GM23248 (cell line): ENCODE results near the gene ZDHHC16. TPM values are rescaled to one million over a fixed set of nuclear protein-coding genes. Genes with fewer than 3 reads are reported as not detected.

Experiments
- DNase-seq: peaks from one replicate; pipeline ENCODE4 v3.0.0-alpha.2; 2015
- H2AFZ ChIP-seq: fragments of 200-600 bp; sonication (generic); 2 replicates; pipeline ENCODE4 v1.6.1; 2016; ENCODE audit warnings: antibody characterized with exemption
- H3F3A ChIP-seq: fragments of 200-600 bp; sonication (generic); 2 replicates; pipeline ENCODE4 v1.6.1; 2016; ENCODE audit warnings: mild to moderate bottlenecking, antibody characterized with exemption, mixed run types; ENCODE audit not compliant: insufficient read depth
- H3K27ac ChIP-seq: fragments of 200-600 bp; sonication (generic); 2 replicates; pipeline ENCODE4 v1.5.1; 2016; ENCODE audit warnings: mild to moderate bottlenecking
- H3K27me3 ChIP-seq: fragments of 200-600 bp; sonication (generic); replicated peaks from 2 replicates; pipeline ENCODE4 v1.6.1; 2016; ENCODE audit warnings: mild to moderate bottlenecking; ENCODE audit not compliant: insufficient read depth
- H3K36me3 ChIP-seq: fragments of 200-600 bp; sonication (generic); 2 replicates; pipeline ENCODE4 v1.6.1; 2016; ENCODE audit warnings: low read depth, mild to moderate bottlenecking
- H3K4me1 ChIP-seq: fragments of 200-600 bp; sonication (generic); 2 replicates; pipeline ENCODE4 v1.6.1; 2016; ENCODE audit warnings: mild to moderate bottlenecking; ENCODE audit not compliant: insufficient read depth
- H3K4me2 ChIP-seq: fragments of 200-600 bp; sonication (generic); one replicate; pipeline ENCODE4 v1.6.1; 2016; ENCODE audit warnings: mild to moderate bottlenecking; ENCODE audit not compliant: unreplicated experiment
- H3K4me3 ChIP-seq: fragments of 200-600 bp; sonication (generic); 2 replicates; pipeline ENCODE4 v1.5.1; 2016; ENCODE audit warnings: mild to moderate bottlenecking
- H3K79me2 ChIP-seq: fragments of 200-600 bp; sonication (generic); 2 replicates; pipeline ENCODE4 v1.6.1; 2016; ENCODE audit warnings: mild to moderate bottlenecking; ENCODE audit not compliant: insufficient read depth
- H3K9ac ChIP-seq: fragments of 200-600 bp; sonication (generic); 2 replicates; pipeline ENCODE4 v1.6.1; 2016; ENCODE audit warnings: mild to moderate bottlenecking
- H3K9me2 ChIP-seq: fragments of 200-600 bp; sonication (generic); 2 replicates; pipeline ENCODE4 v1.6.1; 2016; ENCODE audit warnings: mixed run types, mild to moderate bottlenecking, moderate library complexity; ENCODE audit not compliant: insufficient read depth
- H3K9me3 ChIP-seq: fragments of 200-600 bp; sonication (generic); one replicate; pipeline ENCODE4 v1.6.1; 2017; ENCODE audit warnings: low read depth
- H4K20me1 ChIP-seq: fragments of 200-600 bp; sonication (generic); 2 replicates; pipeline ENCODE4 v1.6.0; 2016; ENCODE audit not compliant: insufficient read depth
- EZH2 ChIP-seq: fragments of 200-600 bp; sonication (generic); IDR thresholded peaks from 2 replicates; pipeline ENCODE4 v1.6.1; 2018; ENCODE audit warnings: antibody characterized with exemption, mild to moderate bottlenecking; ENCODE audit not compliant: insufficient read depth, poor library complexity, severe bottlenecking
- EZH2phosphoT487 ChIP-seq: fragments of 200-600 bp; sonication (generic); IDR thresholded peaks from 2 replicates; pipeline ENCODE4 v1.6.1; 2018; ENCODE audit warnings: antibody characterized with exemption, moderate library complexity, mild to moderate bottlenecking, low read depth; ENCODE audit not compliant: insufficient read depth
- WGBS, 2 experiments: methylation state at CpG; one replicate each; pipeline ENCODE4 v1.1.6; 2015 to 2017; ENCODE audit warnings: low lambda C conversion rate in 2 of 2, low coverage in 1 of 2; ENCODE audit errors: missing lambda C conversion rate in 2 of 2; 5-methylcytosine and 5-hydroxymethylcytosine counted together
- in situ Hi-C: fragments of 300-500 bp; cut with MboI; formaldehyde crosslinking; loops from 2 replicates; pipeline ENCODE4 v1.15.0; 2020
- polyA plus RNA-seq: library from polyadenylated mRNA; unstranded; fragments of >200 nt; fragmentation: Nextera tagmentation; extraction: Ambion mirVana; gene quantifications from 2 replicates; pipeline ENCODE4 v1.2.1, GENCODE V29; 2016
- total RNA-seq: library from RNA; depleted of rRNA; stranded (reverse); fragments of >200 nt; shearing (Covaris generic); gene quantifications from 2 replicates; pipeline ENCODE4 v1.2.3, GENCODE V29; 2014

Gene ZDHHC16
- total and polyA plus RNA-seq, 2 experiments from 2014 or later: 68.2 to 69.1 TPM

- Histone ChIP-seq H3K79me2 (peaks cover 87% of the 10 kb centered on the region), H3K9me2 (no peaks in the 10 kb centered on the region), H2AFZ (no peak overlapping the region), H3F3A (peaks cover 12% of the 10 kb centered on the region), H3K4me3 (no peak overlapping the region), H3K36me3 (peaks cover 36% of the 10 kb centered on the region), H3K4me2 (no peak overlapping the region), H3K27me3 (no peaks in the 10 kb centered on the region), H3K4me1 (peaks cover 11% of the 10 kb centered on the region; the same call in 1 of the 2 replicates), H3K9me3 (no peaks in the 10 kb centered on the region), H3K27ac (no peak overlapping the region), H3K9ac (no peak overlapping the region), H4K20me1 (peaks cover 5% of the 10 kb centered on the region; the same call in 1 of the 2 replicates)
- 93 to 97% methylated on average over 1 of the region's 1 CpG for WGBS, 2 experiments
- TF ChIP-seq EZH2: no peak
- no peak for TF ChIP-seq EZH2phosphoT487
- in situ Hi-C loops: no loop called here
- no peak for DNase-seq
Measured at GRCh38 chr10:97482381-97482780, 36.4 kb downstream of the ZDHHC16 start.

- in situ Hi-C loops: no loop called here
- H3K27me3 ChIP-seq: no peaks in the 10 kb centered on the region
- no peak overlapping the region for H3K4me2 ChIP-seq
- H3K9ac ChIP-seq: no peak overlapping the region
- peaks cover 11% of the 10 kb centered on the region; the same call in 1 of the 2 replicates for H3K4me1 ChIP-seq
- H4K20me1 ChIP-seq: peaks cover 9% of the 10 kb centered on the region; the same call in 1 of the 2 replicates
- 91 to 93% methylated on average over 3 of the region's 3 CpGs for WGBS, 2 experiments
- H3F3A ChIP-seq: peaks cover under 1% of the 10 kb centered on the region; the same call in 1 of the 2 replicates
- TF ChIP-seq EZH2phosphoT487 (no peak), EZH2 (no peak)
- peaks cover 97% of the 10 kb centered on the region for H3K79me2 ChIP-seq
- no peaks in the 10 kb centered on the region for H3K9me2 ChIP-seq
- H3K36me3 ChIP-seq: peaks cover 28% of the 10 kb centered on the region
- H2AFZ ChIP-seq: no peak overlapping the region
- H3K27ac ChIP-seq: no peak overlapping the region
- no peak for DNase-seq
- no peaks in the 10 kb centered on the region for H3K9me3 ChIP-seq
- H3K4me3 ChIP-seq: no peak overlapping the region
Measured at GRCh38 chr10:97483506-97483905, 37.5 kb downstream of the ZDHHC16 start.

GRCh38 chr10:97483921-97484320 is 37.9 kb downstream of the ZDHHC16 start:
- Histone ChIP-seq H3K27me3 (no peaks in the 10 kb centered on the region), H3K4me2 (no peak overlapping the region), H2AFZ (no peak overlapping the region), H3K27ac (no peak overlapping the region), H3K9ac (no peak overlapping the region), H3K36me3 (peaks cover 24% of the 10 kb centered on the region), H3F3A (0 out of 2 replicates have a peak, but pooled peaks cover 2% of the 10 kb centered on the region), H3K9me3 (no peaks in the 10 kb centered on the region), H3K4me1 (peaks cover 12% of the 10 kb centered on the region), H3K9me2 (no peaks in the 10 kb centered on the region), H3K4me3 (no peak overlapping the region), H4K20me1 (peaks cover 11% of the 10 kb centered on the region; the same call in 1 of the 2 replicates), H3K79me2 (peaks cover 100% of the 10 kb centered on the region)
- 100% methylated on average over 1 of the region's 1 CpG for WGBS, 2 experiments
- no peak for TF ChIP-seq EZH2
- TF ChIP-seq EZH2phosphoT487: no peak
- DNase-seq: no peak
- in situ Hi-C loops: no loop called here

GRCh38 chr10:97485647-97486281 is 39.8 kb downstream of the ZDHHC16 start:
- TF ChIP-seq EZH2phosphoT487 (no peak), EZH2 (no peak)
- in situ Hi-C loops: no loop called here

More at GRCh38 chr10:97485647-97486281, 39.8 kb downstream of the ZDHHC16 start:
- Histone ChIP-seq H3K79me2 (peaks cover 100% of the 10 kb centered on the region), H3K27ac (no peak overlapping the region), H3K9ac (no peak overlapping the region), H3K9me3 (no peaks in the 10 kb centered on the region), H3K4me1 (peaks cover 23% of the 10 kb centered on the region), H3K27me3 (no peaks in the 10 kb centered on the region), H3K36me3 (peaks cover 10% of the 10 kb centered on the region), H4K20me1 (peaks cover 19% of the 10 kb centered on the region; the same call in 1 of the 2 replicates), H3K4me3 (no peak overlapping the region), H2AFZ (no peak overlapping the region), H3F3A (0 out of 2 replicates have a peak, but pooled peaks cover 11% of the 10 kb centered on the region), H3K4me2 (no peak overlapping the region), H3K9me2 (no peaks in the 10 kb centered on the region)
- 86 to 90% methylated on average over 4 of the region's 4 CpGs for WGBS, 2 experiments
- DNase-seq: no peak
